Motor neuron (in vitro differentiated cells): ENCODE measurements around the gene TBL1XR1. TPM values are rescaled to one million over a fixed set of nuclear protein-coding genes. Genes with fewer than 3 reads are reported as not detected.

Experiments
- ATAC-seq, 8 experiments: fragments of 200-7000 bp; cut with Tn5 transposase; replicated peaks in 6 of 8; 2 replicates each; pipeline ENCODE4 v1.8.0; 2021; ENCODE audit warnings: mild to moderate bottlenecking in 8 of 8, moderate library complexity in 8 of 8
- H3K27ac ChIP-seq, 2 donors: fragments of 250-450 bp; sonication (Bioruptor Pico); 2 replicates each; pipeline ENCODE4 v1.9.0; 2021; ENCODE audit warnings: antibody characterized with exemption in 2 of 2, mild to moderate bottlenecking in 2 of 2, moderate library complexity in 1 of 2
- H3K4me1 ChIP-seq, 2 donors: fragments of 250-450 bp; sonication (Bioruptor Pico); replicated peaks in 1 of 2; 2 replicates each; pipeline ENCODE4 v1.6.1; 2021; ENCODE audit warnings: antibody characterized with exemption in 2 of 2, mild to moderate bottlenecking in 2 of 2, moderate library complexity in 1 of 2
- H3K4me3 ChIP-seq, 5 donors: fragments of 250-450 bp; sonication (Bioruptor Pico); 2 replicates each; pipeline ENCODE4 v1.9.0; 2021; ENCODE audit warnings: antibody characterized with exemption in 5 of 5, mild to moderate bottlenecking in 5 of 5, moderate library complexity in 4 of 5
- WGBS, 10 experiments: fragments of 450-650 bp; shearing (Covaris generic); methylation state at CpG; one replicate each; pipeline ENCODE4 v1.0.0; 2022; 5-methylcytosine and 5-hydroxymethylcytosine counted together
- in situ Hi-C, 9 experiments: fragments of 400-800 bp; cut with MboI; loops; one replicate each; pipeline ENCODE4 v1.15.0; 2021; ENCODE audit warnings: low sequenced_read_pairs in 9 of 9, low pct_unique_long_range_greater_than_20kb in 2 of 9; ENCODE audit not compliant: unreplicated experiment in 9 of 9
- total RNA-seq, 8 experiments: library from RNA; unstranded; fragments of 300-600 nt; gene quantifications; 2 replicates each; pipeline versions ENCODE4 v1.2.3 to v1.2.4, GENCODE V29; 2022

TBL1XR1 gene
- total RNA-seq, 8 experiments from 2014 or later = 45.1 to 153 (median 76.8) TPM

- no peak for ATAC-seq
- in situ Hi-C loops = loop anchor here in 1 of 9 experiments (25.0 kb wide), 1 partner anchor 129 kb away; the partner anchor contains the start of gene TBL1XR1
- WGBS, 10 experiments = 50 to 100% (median 100%) methylated on average over 1 to 2 of the region's 2 CpGs; no CpG with 5 or more reads in 1 of the 10 experiments
- Histone ChIP-seq H3K4me1 (peaks cover 6 to 9% of the 10 kb centered on the region in 2 donors), H3K27ac (no peak overlapping the region), H3K4me3 (no peak overlapping the region)
Measured at GRCh38 chr3:177058648-177059047, 138.6 kb downstream of the TBL1XR1 start.

- Histone ChIP-seq H3K27ac (no peak overlapping the region), H3K4me1 (peaks cover 6 to 12% of the 10 kb centered on the region in 2 donors), H3K4me3 (no peak overlapping the region)
- ATAC-seq = peak in 2 of 8 experiments; percentile 30 to 35
- WGBS, 10 experiments = 69 to 96% (median 86%) methylated on average over 1 to 4 of the region's 4 CpGs; no CpG with 5 or more reads in 2 of the 10 experiments
- in situ Hi-C loops = loop anchor here in 1 of 9 experiments (25.0 kb wide), 1 partner anchor 130 kb away; the partner anchor contains the start of gene TBL1XR1
Measured at GRCh38 chr3:177057768-177058167, 139.5 kb downstream of the TBL1XR1 start.

GRCh38 chr3:177056927-177057326 lies 140.4 kb downstream of the TBL1XR1 start:
- 83 to 100% (median 100%) methylated on average over 1 to 3 of the region's 3 CpGs; no CpG with 5 or more reads in 1 of the 10 experiments for WGBS, 10 experiments
- ATAC-seq = no peak
- in situ Hi-C loops = loop anchor here in 1 of 9 experiments (25.0 kb wide), 1 partner anchor 130 kb away; the partner anchor contains the start of gene TBL1XR1
- Histone ChIP-seq H3K4me3 (no peak overlapping the region), H3K27ac (no peak overlapping the region), H3K4me1 (peaks cover 6 to 12% of the 10 kb centered on the region in 2 donors)

- Histone ChIP-seq H3K27ac (no peak overlapping the region), H3K4me3 (no peak overlapping the region), H3K4me1 (peaks cover 12 to 15% of the 10 kb centered on the region in 2 donors)
- WGBS, 10 experiments = 0 to 100% (median 56%) methylated on average over 1 of the region's 1 CpG; no CpG with 5 or more reads in 4 of the 10 experiments
- in situ Hi-C loops = loop anchor here in 1 of 9 experiments (25.0 kb wide), 1 partner anchor 131 kb away; the partner anchor contains the start of gene TBL1XR1
- ATAC-seq = peak in 3 of 8 experiments; percentile 19 to 66 (median 37)
Measured at GRCh38 chr3:177055605-177056571, 141.4 kb downstream of the TBL1XR1 start.

GRCh38 chr3:177053107-177053506 lies 144.2 kb downstream of the TBL1XR1 start:
- H3K4me3 ChIP-seq = no peak overlapping the region
- no peak overlapping the region for H3K27ac ChIP-seq
- H3K4me1 ChIP-seq = peaks cover 12 to 16% of the 10 kb centered on the region in 2 donors
- 40 to 100% (median 100%) methylated on average over 1 to 2 of the region's 2 CpGs; no CpG with 5 or more reads in 1 of the 10 experiments for WGBS, 10 experiments
- in situ Hi-C loops = loop anchor here in 1 of 9 experiments (25.0 kb wide), 1 partner anchor 134 kb away; the partner anchor contains the start of gene TBL1XR1
- ATAC-seq = no peak

GRCh38 chr3:177051411-177051810 lies 145.9 kb downstream of the TBL1XR1 start:
- WGBS, 10 experiments = 55 to 94% (median 79%) methylated on average over 2 to 4 of the region's 4 CpGs; no CpG with 5 or more reads in 2 of the 10 experiments
- Histone ChIP-seq H3K4me3 (no peak overlapping the region), H3K27ac (no peak overlapping the region), H3K4me1 (peaks cover 12 to 16% of the 10 kb centered on the region in 2 donors)
- in situ Hi-C loops = loop anchor here in 1 of 9 experiments (25.0 kb wide), 1 partner anchor 136 kb away; the partner anchor contains the start of gene TBL1XR1
- peak in 2 of 8 experiments; percentile 43 to 46 for ATAC-seq

- no peak overlapping the region for H3K27ac ChIP-seq
- no peak overlapping the region for H3K4me3 ChIP-seq
- peaks cover 9 to 13% of the 10 kb centered on the region in 2 donors for H3K4me1 ChIP-seq
- 8 to 86% (median 49%) methylated on average over 1 to 5 of the region's 5 CpGs for WGBS, 10 experiments
- in situ Hi-C loops = loop anchor here in 1 of 9 experiments (25.0 kb wide), 1 partner anchor 137 kb away; the partner anchor contains the start of gene TBL1XR1
- peak in 5 of 8 experiments; percentile 45 to 59 (median 49) for ATAC-seq
Measured at GRCh38 chr3:177050501-177051237, 146.6 kb downstream of the TBL1XR1 start.

- in situ Hi-C loops = no loop called here
- Histone ChIP-seq H3K27ac (no peak overlapping the region), H3K4me1 (no peaks in the 10 kb centered on the region), H3K4me3 (no peak overlapping the region)
- WGBS, 10 experiments = 45 to 100% (median 90%) methylated on average over 1 to 2 of the region's 2 CpGs
- ATAC-seq = no peak
Measured at GRCh38 chr3:177045767-177046166, 151.5 kb downstream of the TBL1XR1 start.

GRCh38 chr3:177045222-177045621 lies 152.1 kb downstream of the TBL1XR1 start:
- 91 to 100% (median 97%) methylated on average over 2 to 7 of the region's 7 CpGs; no CpG with 5 or more reads in 1 of the 10 experiments for WGBS, 10 experiments
- in situ Hi-C loops = no loop called here
- no peak overlapping the region for H3K4me3 ChIP-seq
- no peak for ATAC-seq
- H3K27ac ChIP-seq = no peak overlapping the region
- no peaks in the 10 kb centered on the region for H3K4me1 ChIP-seq

GRCh38 chr3:177041730-177042551 lies 155.3 kb downstream of the TBL1XR1 start:
- 68 to 100% (median 91%) methylated on average over 3 to 8 of the region's 8 CpGs for WGBS, 10 experiments
- Histone ChIP-seq H3K4me1 (no peaks in the 10 kb centered on the region), H3K27ac (no peak overlapping the region), H3K4me3 (no peak overlapping the region)
- ATAC-seq = no peak
- in situ Hi-C loops = no loop called here

- H3K4me3 ChIP-seq = no peak overlapping the region
- WGBS, 10 experiments = 0 to 100% (median 60%) methylated on average over 1 of the region's 2 CpGs; no CpG with 5 or more reads in 3 of the 10 experiments
- peak in 4 of 8 experiments; percentile 52 to 98 (median 62) for ATAC-seq
- H3K27ac ChIP-seq = no peak overlapping the region
- H3K4me1 ChIP-seq = no peaks in the 10 kb centered on the region
- in situ Hi-C loops = no loop called here
Measured at GRCh38 chr3:177041021-177041729, 156.1 kb downstream of the TBL1XR1 start.
